CD4-positive, alpha-beta T cell (primary cell): ENCODE measurements around the gene SCARB1. TPM values are rescaled to one million over a fixed set of nuclear protein-coding genes. Genes with fewer than 3 reads are reported as not detected.

Experiments
- ATAC-seq: fragments of 200-7000 bp; cut with Tn5 transposase; one replicate; pipeline ENCODE4 v1.10.0; 2022; ENCODE audit warnings: mild to moderate bottlenecking; ENCODE audit not compliant: poor library complexity
- CTCF ChIA-PET: fragments of 350-600 bp; sonication (Branson Sonifier 250); formaldehyde crosslinking; loops from one replicate; lab custom pipeline; 2021; ENCODE audit warnings: antibody characterized with exemption, inconsistent platforms; lab: Charles Lee
- POLR2A ChIA-PET: fragments of 350-600 bp; sonication (Branson Sonifier 250); formaldehyde crosslinking; loops from one replicate; lab custom pipeline; 2021; ENCODE audit warnings: antibody characterized with exemption, inconsistent platforms; lab: Charles Lee
- DNase-seq, 14 experiments: peaks; one replicate each; pipeline ENCODE4 v3.0.0-alpha.2; 2013 to 2020; ENCODE audit warnings: mixed read lengths in 2 of 14
- H3K27ac ChIP-seq, 2 donors: one replicate each; pipeline versions ENCODE4 v1.5.1 to v1.7.0; 2013; ENCODE audit warnings: low read length in 2 of 2, low read depth in 1 of 2, mild to moderate bottlenecking in 1 of 2
- H3K27me3 ChIP-seq, 2 experiments: 1 replicate in 1 of 2; 2 replicates in 1 of 2; pipeline versions ENCODE4 v1.6.1 to v1.7.0; 2013; ENCODE audit warnings: low read length in 2 of 2, control low read depth in 1 of 2, mild to moderate bottlenecking in 1 of 2, moderate library complexity in 1 of 2; ENCODE audit not compliant: insufficient read depth in 2 of 2, control insufficient read depth in 1 of 2
- H3K36me3 ChIP-seq: one replicate; pipeline ENCODE4 v1.6.1; 2013; ENCODE audit warnings: low read length, control low read depth; ENCODE audit not compliant: insufficient read depth
- H3K4me1 ChIP-seq: one replicate; pipeline ENCODE4 v1.6.1; 2013; ENCODE audit warnings: low read length, control low read depth; ENCODE audit not compliant: insufficient read depth
- H3K4me3 ChIP-seq: one replicate; pipeline ENCODE4 v1.5.1; 2013; ENCODE audit warnings: mild to moderate bottlenecking, low read length, moderate library complexity
- H3K9me3 ChIP-seq, 2 experiments: 1 replicate in 1 of 2; 2 replicates in 1 of 2; pipeline versions ENCODE4 v1.6.1 to v1.7.0; 2013; ENCODE audit warnings: low read length in 2 of 2, mild to moderate bottlenecking in 2 of 2, control low read depth in 1 of 2, moderate library complexity in 1 of 2; ENCODE audit not compliant: control insufficient read depth in 1 of 2, insufficient read depth in 1 of 2
- H3K27ac Mint-ChIP-seq: one replicate; pipeline ENCODE4 v1.8.0; 2020; ENCODE audit warnings: mixed read lengths
- H3K27me3 Mint-ChIP-seq: one replicate; pipeline ENCODE4 v1.8.0; 2021; ENCODE audit warnings: mixed read lengths
- H3K36me3 Mint-ChIP-seq: one replicate; pipeline ENCODE4 v1.8.0; 2021; ENCODE audit warnings: low read depth, mixed read lengths
- H3K4me1 Mint-ChIP-seq: one replicate; pipeline ENCODE4 v1.8.0; 2021; ENCODE audit warnings: low read depth, mixed read lengths
- H3K4me3 Mint-ChIP-seq: one replicate; pipeline ENCODE4 v1.8.0; 2020; ENCODE audit warnings: mild to moderate bottlenecking, mixed read lengths
- H3K9me3 Mint-ChIP-seq: one replicate; pipeline ENCODE4 v1.8.0; 2020; ENCODE audit warnings: mixed read lengths
- CTCF ChIP-seq: fragments of 200-600 bp; IDR thresholded peaks from one replicate; pipeline ENCODE4 v1.8.0; 2022; ENCODE audit warnings: antibody characterized with exemption, mild to moderate bottlenecking
- intact Hi-C, 2 experiments: fragments of 100-400 bp; cut with DNase I in 1 of 2; cut with micrococcal nuclease in 1 of 2; formaldehyde crosslinking; loops; one replicate each; pipeline versions ENCODE4 v1.15.1 to v1.9.0; 2023 to 2025; cut with DNase I, micrococcal nuclease
- total RNA-seq, 174 experiments: library from RNA in 2 of 174; stranded (reverse) in 2 of 174; gene quantifications; one replicate each; pipeline ENCODE4 v1.2.3 and lab custom pipeline; 2021 to 2026

Gene SCARB1
- total RNA-seq, 2 experiments from 2014 or later, result 2.3 to 3.7 TPM

- intact Hi-C loops, result no loop called here
- no peaks in the 10 kb centered on the region for H3K9me3 Mint-ChIP-seq
- Histone ChIP-seq H3K4me1 (no peaks in the 10 kb centered on the region), H3K9me3 (peaks cover 0 to 7% of the 10 kb centered on the region in 2 experiments), H3K27ac (no peak overlapping the region), H3K36me3 (no peaks in the 10 kb centered on the region), H3K27me3 (no peaks in the 10 kb centered on the region), H3K4me3 (no peak overlapping the region)
- DNase-seq (no peak), ATAC-seq (no peak)
- H3K27me3 Mint-ChIP-seq, result no peaks in the 10 kb centered on the region
- POLR2A ChIA-PET, result no interaction called here
- no peaks in the 10 kb centered on the region for H3K4me1 Mint-ChIP-seq
- CTCF ChIA-PET, result no interaction called here
- no peak overlapping the region for H3K27ac Mint-ChIP-seq
- H3K4me3 Mint-ChIP-seq, result no peak overlapping the region
- no peak for TF ChIP-seq CTCF
- no peaks in the 10 kb centered on the region for H3K36me3 Mint-ChIP-seq
These were observed 51.3 kb downstream of the SCARB1 start for GRCh38 chr12:124812356-124812755.

GRCh38 chr12:124811633-124812032 is 52.0 kb downstream of the SCARB1 start:
- POLR2A ChIA-PET, result no interaction called here
- H3K27ac ChIP-seq, result no peak overlapping the region
- ATAC-seq (no peak), DNase-seq (no peak)
- H3K4me1 ChIP-seq, result no peaks in the 10 kb centered on the region
- no peaks in the 10 kb centered on the region for H3K27me3 Mint-ChIP-seq
- H3K27me3 ChIP-seq, result no peaks in the 10 kb centered on the region
- no peaks in the 10 kb centered on the region for H3K9me3 Mint-ChIP-seq
- no peaks in the 10 kb centered on the region for H3K36me3 ChIP-seq
- H3K4me3 ChIP-seq, result no peak overlapping the region
- CTCF ChIA-PET, result no interaction called here
- no peak overlapping the region for H3K4me3 Mint-ChIP-seq
- H3K4me1 Mint-ChIP-seq, result no peaks in the 10 kb centered on the region
- H3K36me3 Mint-ChIP-seq, result no peaks in the 10 kb centered on the region
- H3K9me3 ChIP-seq, result peaks cover 0 to 7% of the 10 kb centered on the region in 2 experiments
- TF ChIP-seq CTCF, result no peak
- intact Hi-C loops, result no loop called here
- no peak overlapping the region for H3K27ac Mint-ChIP-seq

- POLR2A ChIA-PET, result no interaction called here
- ATAC-seq (no peak), DNase-seq (no peak)
- Histone ChIP-seq H3K36me3 (no peaks in the 10 kb centered on the region), H3K27me3 (no peaks in the 10 kb centered on the region), H3K4me3 (no peak overlapping the region), H3K27ac (no peak overlapping the region), H3K4me1 (no peaks in the 10 kb centered on the region), H3K9me3 (peaks cover 0 to 7% of the 10 kb centered on the region in 2 experiments)
- intact Hi-C loops, result no loop called here
- no peak overlapping the region for H3K27ac Mint-ChIP-seq
- H3K4me3 Mint-ChIP-seq, result no peak overlapping the region
- H3K4me1 Mint-ChIP-seq, result no peaks in the 10 kb centered on the region
- no peaks in the 10 kb centered on the region for H3K36me3 Mint-ChIP-seq
- TF ChIP-seq CTCF, result no peak
- CTCF ChIA-PET, result no interaction called here
- no peaks in the 10 kb centered on the region for H3K9me3 Mint-ChIP-seq
- H3K27me3 Mint-ChIP-seq, result no peaks in the 10 kb centered on the region
These were observed 53.8 kb downstream of the SCARB1 start for GRCh38 chr12:124809878-124810277.
